GM03348 (cell line): ENCODE results near the gene DYNC1I1.
"Not testable (repeated sequence)": the region's sequence is repeated elsewhere in the genome, so short reads cannot be mapped to it uniquely, and the experiment has no call there.

Source experiments
- DNase-seq: peaks from one replicate; pipeline ENCODE4 v3.0.0; 2012; ENCODE audit warnings: low spot score

Gene DYNC1I1

GRCh38 chr7:95910341-95910740, 138.0 kb downstream of the DYNC1I1 start:
- no peak for DNase-seq

GRCh38 chr7:95915731-95916130, 143.4 kb downstream of the DYNC1I1 start:
- DNase-seq: no peak

GRCh38 chr7:95916573-95917297, 144.4 kb downstream of the DYNC1I1 start:
- DNase-seq: peak; percentile 65

GRCh38 chr7:95917634-95918033, 145.3 kb downstream of the DYNC1I1 start:
- no peak for DNase-seq

GRCh38 chr7:95919556-95919955, 147.2 kb downstream of the DYNC1I1 start:
- DNase-seq: no peak

GRCh38 chr7:95921543-95921942, 149.2 kb downstream of the DYNC1I1 start:
- peak; percentile 15 for DNase-seq

GRCh38 chr7:95922191-95922590, 149.8 kb downstream of the DYNC1I1 start:
- DNase-seq: peak; percentile 16

- no peak for DNase-seq
Observed at GRCh38 chr7:95925236-95925635, 152.9 kb downstream of the DYNC1I1 start.

- no peak for DNase-seq
Observed at GRCh38 chr7:95925971-95926370, 153.6 kb downstream of the DYNC1I1 start.

GRCh38 chr7:95927756-95928155, 155.4 kb downstream of the DYNC1I1 start:
- DNase-seq: no peak

- DNase-seq: no peak
Observed at GRCh38 chr7:95929710-95930280, 157.4 kb downstream of the DYNC1I1 start.

GRCh38 chr7:95931460-95932232, 159.3 kb downstream of the DYNC1I1 start:
- DNase-seq: no peak

- DNase-seq: no peak
Observed at GRCh38 chr7:95933618-95934017, 161.3 kb downstream of the DYNC1I1 start.

- not testable (repeated sequence) for DNase-seq
Observed at GRCh38 chr7:95944867-95945266, 172.5 kb downstream of the DYNC1I1 start.

- DNase-seq: peak; percentile 52
Observed at GRCh38 chr7:95950698-95951097, 178.3 kb downstream of the DYNC1I1 start.

GRCh38 chr7:95951531-95951930, 179.2 kb downstream of the DYNC1I1 start:
- no peak for DNase-seq

- no peak for DNase-seq
Observed at GRCh38 chr7:95951997-95952795, 179.8 kb downstream of the DYNC1I1 start.

- DNase-seq: no peak
Observed at GRCh38 chr7:95952851-95953250, 180.5 kb downstream of the DYNC1I1 start.

GRCh38 chr7:95955748-95956147, 183.4 kb downstream of the DYNC1I1 start:
- no peak for DNase-seq

GRCh38 chr7:95957510-95957909, 185.2 kb downstream of the DYNC1I1 start:
- no peak for DNase-seq

GRCh38 chr7:95960706-95961244, 188.4 kb downstream of the DYNC1I1 start:
- DNase-seq: no peak

- no peak for DNase-seq
Observed at GRCh38 chr7:95963446-95963990, 191.2 kb downstream of the DYNC1I1 start.
